Aorta (tissue), 5 donors: Measurements from ENCODE around the gene TMCO6. TPM values are rescaled to one million over a fixed set of nuclear protein-coding genes. Genes with fewer than 3 reads are reported as not detected.
A peak's percentile ranks its signal among the peaks of the same experiment; 100 is the strongest.

Experiments used
- ATAC-seq: fragments of 200-7000 bp; cut with Tn5 transposase; one replicate; pipeline ENCODE4 v1.9.1; 2022; ENCODE audit warnings: moderate library complexity; ENCODE audit not compliant: low FRiP score
- DNase-seq, 2 donors: peaks; one replicate each; pipeline ENCODE4 v3.0.0-alpha.2; 2020
- H3K27ac ChIP-seq, 2 donors: one replicate each; pipeline ENCODE4 v1.5.1; 2013; ENCODE audit warnings: low read length in 2 of 2, mild to moderate bottlenecking in 2 of 2, moderate library complexity in 2 of 2, control low read depth in 1 of 2, inconsistent platforms in 1 of 2, low read depth in 1 of 2
- H3K27me3 ChIP-seq, 2 donors: one replicate each; pipeline ENCODE4 v1.6.1; 2013; ENCODE audit warnings: control low read depth in 1 of 2, low read length in 1 of 2, mild to moderate bottlenecking in 1 of 2, moderate library complexity in 1 of 2; ENCODE audit not compliant: insufficient read depth in 2 of 2, control insufficient read depth in 1 of 2
- H3K36me3 ChIP-seq, 2 donors: one replicate each; pipeline ENCODE4 v1.6.1; 2013; ENCODE audit warnings: control low read depth in 1 of 2, low read length in 1 of 2, mild to moderate bottlenecking in 1 of 2; ENCODE audit not compliant: insufficient read depth in 2 of 2, control insufficient read depth in 1 of 2
- H3K4me1 ChIP-seq, 2 donors: one replicate each; pipeline ENCODE4 v1.6.1; 2013; ENCODE audit warnings: low read length in 2 of 2, control low read depth in 1 of 2, mild to moderate bottlenecking in 1 of 2, moderate library complexity in 1 of 2; ENCODE audit not compliant: insufficient read depth in 2 of 2, control insufficient read depth in 1 of 2
- H3K4me3 ChIP-seq, 2 donors: one replicate each; pipeline ENCODE4 v1.5.1; 2013; ENCODE audit warnings: low read length in 2 of 2, control low read depth in 1 of 2, mild to moderate bottlenecking in 1 of 2
- H3K9me3 ChIP-seq: one replicate; pipeline ENCODE4 v1.6.1; 2013; ENCODE audit warnings: mild to moderate bottlenecking, low read length; ENCODE audit not compliant: control insufficient read depth
- WGBS, 2 donors: extraction: QIAGEN DNeasy Blood & Tissue Kit; methylation state at CpG; one replicate each; pipeline ENCODE4 v1.1.7; 2013; 5-methylcytosine and 5-hydroxymethylcytosine counted together
- intact Hi-C, 2 donors: fragments of 100-400 bp; cut with DNase I; formaldehyde crosslinking; loops; one replicate each; pipeline versions ENCODE4 v1.14.2 to v1.15.0; 2022
- polyA plus RNA-seq, 2 donors: library from polyadenylated mRNA; stranded (reverse); fragments of 200-250 nt; gene quantifications; one replicate each; pipeline ENCODE4 v1.2.3, GENCODE V29; 2013
- total RNA-seq, 2 donors: library from RNA; stranded (reverse); fragmentation: NEBNext Ultra II Directional; extraction: Animal tissue kit (Norgen Biotek cat#: 25700); gene quantifications; one replicate each; pipeline ENCODE4 v1.2.1, GENCODE V29; 2021
- donor health status: healthy with polysubstance abuse.
- donor health status: Bipolar disorder and iron deficiency.
- donor health status: DM: no; HTN: no; CAD: no.
- donor health status: DM: no; HTN: no; CAD: no.
- donor health status: DM: yes; HTN: yes; CAD: no.

The TMCO6 gene
- total and polyA plus RNA-seq, 4 donors: 2.9 to 11.9 (median 9.0) TPM

DNA sequence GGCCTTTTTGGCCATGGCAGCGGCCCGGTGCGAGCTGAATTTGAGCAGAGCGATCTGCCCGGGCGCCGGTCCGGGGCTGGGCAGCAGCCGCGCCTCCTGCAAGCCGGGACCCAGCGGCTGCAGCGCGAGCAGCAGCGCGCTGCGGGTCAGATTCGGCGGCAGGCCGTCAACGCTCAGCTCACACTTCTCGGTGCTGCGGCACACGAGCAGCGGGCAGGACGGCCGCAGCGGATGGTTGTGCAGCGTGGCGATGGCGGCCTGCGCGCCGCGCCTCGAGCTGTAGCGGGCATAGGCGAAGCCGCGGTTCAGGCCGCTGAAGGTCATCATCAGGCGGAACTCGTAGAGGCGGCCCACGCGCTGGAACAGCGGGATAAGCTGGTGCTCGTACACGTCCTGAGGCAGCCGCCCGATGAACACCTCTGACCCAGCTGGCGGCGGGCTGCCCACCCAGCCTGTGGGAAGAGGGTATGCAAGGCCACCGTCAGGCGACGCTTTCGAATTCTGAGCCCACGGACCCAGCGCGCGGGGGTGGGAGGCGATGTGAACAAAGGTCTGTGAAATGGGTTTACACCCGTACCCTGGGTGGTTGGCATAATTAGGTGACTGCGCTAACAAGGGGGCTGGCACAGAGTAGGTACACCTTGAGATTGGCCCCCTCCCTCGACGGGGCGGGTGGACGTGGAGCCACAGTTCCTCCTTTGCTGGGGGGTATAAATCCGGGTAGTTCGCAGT, 33.4 kb downstream of the TMCO6 start:
- no peak overlapping the region for H3K4me3 ChIP-seq
- H3K27ac ChIP-seq: no peak overlapping the region
- peaks cover 0 to 19% of the 10 kb centered on the region in 2 donors for H3K36me3 ChIP-seq
- no peaks in the 10 kb centered on the region for H3K27me3 ChIP-seq
- intact Hi-C loops: no loop called here
- H3K4me1 ChIP-seq: no peaks in the 10 kb centered on the region
- ATAC-seq: no peak
- H3K9me3 ChIP-seq: no peaks in the 10 kb centered on the region
- peak in 1 of 2 donors; percentile 86 for DNase-seq
- 52 to 56% methylated on average over 70 of the region's 70 CpGs for WGBS, 2 donors

DNA sequence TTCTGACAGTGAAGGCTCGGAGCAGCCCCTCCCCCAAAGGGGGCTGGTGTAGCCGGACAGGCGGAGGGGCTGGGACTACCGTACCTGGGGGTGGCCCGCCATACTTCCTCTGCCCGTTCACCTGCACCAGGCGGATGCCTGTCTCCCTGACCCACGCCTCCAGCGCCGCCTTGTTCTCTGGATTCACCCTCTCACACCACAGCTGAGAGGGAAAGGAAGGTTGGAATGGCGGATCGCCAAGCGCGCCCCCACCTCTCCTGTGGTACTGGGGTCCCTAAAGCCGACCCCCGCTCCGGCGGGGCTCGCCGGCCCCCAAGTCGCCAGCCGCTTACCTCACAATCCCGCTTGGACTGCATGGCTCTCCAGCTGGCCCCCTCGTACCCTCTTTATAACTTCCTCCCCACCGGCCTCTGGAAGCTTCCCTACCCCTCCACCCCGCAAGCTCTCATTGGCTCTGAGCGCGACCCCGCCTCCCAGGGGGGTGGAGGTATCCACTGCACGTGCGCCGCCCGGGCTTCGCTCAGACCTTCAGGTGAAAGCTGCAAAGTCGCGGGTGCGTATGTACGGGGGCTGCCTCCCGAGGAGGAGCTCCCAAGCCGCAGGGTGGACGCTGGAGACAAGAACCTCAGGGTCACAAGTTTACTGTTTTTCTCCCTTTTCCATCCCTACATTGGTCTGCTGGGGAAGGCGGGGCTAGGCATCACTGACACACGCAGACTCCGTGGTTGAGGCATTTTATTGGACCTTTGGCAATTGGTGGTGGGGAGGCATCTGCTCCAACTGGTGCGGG, 34.1 kb downstream of the TMCO6 start, which contains the start of gene DND1:
Gene DND1 (minus strand): TSS at position 390 of the 790 bp plus-strand sequence. CDS start 34 bp downstream, at position 356.
- H3K4me3 ChIP-seq: no peak within 1 kb of the TSS
- WGBS, 2 donors: 81% methylated on average over 32 to 45 of the region's 45 CpGs
- no peaks in the 10 kb centered on the region for H3K4me1 ChIP-seq
- no peak for DNase-seq
- peaks cover 0 to 16% of the 10 kb centered on the region in 2 donors for H3K36me3 ChIP-seq
- H3K27me3 ChIP-seq: no peaks in the 10 kb centered on the region
- intact Hi-C loops: no loop called here
- no peak within 1 kb of the TSS for H3K27ac ChIP-seq
- no peaks in the 10 kb centered on the region for H3K9me3 ChIP-seq
- peak; percentile 4 for ATAC-seq

DNA sequence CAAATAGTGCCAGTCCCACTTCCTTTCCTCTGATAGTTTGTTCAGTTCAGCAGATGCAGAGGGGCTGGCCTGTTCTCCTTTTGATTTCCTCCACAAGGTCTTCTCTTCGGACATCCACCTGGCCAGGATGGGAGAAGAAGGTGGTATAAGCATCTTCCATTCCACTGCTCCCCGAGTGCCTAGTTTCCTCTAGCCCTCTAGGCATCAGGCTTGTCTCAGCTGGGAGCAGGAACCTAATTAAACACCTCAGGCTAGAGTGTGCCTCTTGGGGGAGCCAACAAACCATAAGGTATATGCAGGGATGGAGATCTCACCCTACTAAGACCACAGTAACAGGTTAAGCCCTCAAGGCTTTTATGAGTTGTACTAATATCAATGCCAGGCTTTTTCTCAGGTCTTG, 35.0 kb downstream of the TMCO6 start:
- no peaks in the 10 kb centered on the region for H3K9me3 ChIP-seq
- 87 to 88% methylated on average over 2 of the region's 2 CpGs for WGBS, 2 donors
- H3K4me1 ChIP-seq: no peaks in the 10 kb centered on the region
- DNase-seq: no peak
- H3K4me3 ChIP-seq: no peak overlapping the region
- intact Hi-C loops: no loop called here
- no peak overlapping the region for H3K27ac ChIP-seq
- peaks cover 0 to 13% of the 10 kb centered on the region in 2 donors for H3K36me3 ChIP-seq
- ATAC-seq: no peak
- no peaks in the 10 kb centered on the region for H3K27me3 ChIP-seq

DNA sequence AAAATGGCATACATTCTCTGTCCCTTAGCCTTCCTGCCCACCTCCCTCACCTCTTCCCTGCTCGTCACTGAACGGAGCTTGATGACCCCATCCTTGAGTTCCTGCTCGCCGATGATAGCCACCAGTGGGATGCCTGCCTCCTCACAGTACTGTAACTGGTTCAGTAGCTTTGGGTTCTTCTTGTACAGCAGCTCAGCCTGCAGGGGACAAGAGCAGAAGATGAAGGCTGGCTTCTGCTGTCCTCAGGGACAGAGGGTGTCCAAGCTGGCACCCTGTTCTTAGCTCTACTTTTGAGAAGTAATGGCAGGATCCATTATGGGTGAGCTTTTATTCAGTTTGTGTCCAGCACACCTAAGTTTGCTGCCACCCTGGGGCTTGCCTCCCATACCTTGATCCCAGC, 35.4 kb downstream of the TMCO6 start:
- Histone ChIP-seq H3K9me3 (no peaks in the 10 kb centered on the region), H3K27ac (no peak overlapping the region), H3K4me3 (no peak overlapping the region), H3K36me3 (peaks cover 0 to 12% of the 10 kb centered on the region in 2 donors), H3K27me3 (no peaks in the 10 kb centered on the region), H3K4me1 (no peaks in the 10 kb centered on the region)
- intact Hi-C loops: no loop called here
- DNase-seq (no peak), ATAC-seq (no peak)
- WGBS, 2 donors: 87 to 88% methylated on average over 4 of the region's 4 CpGs

DNA sequence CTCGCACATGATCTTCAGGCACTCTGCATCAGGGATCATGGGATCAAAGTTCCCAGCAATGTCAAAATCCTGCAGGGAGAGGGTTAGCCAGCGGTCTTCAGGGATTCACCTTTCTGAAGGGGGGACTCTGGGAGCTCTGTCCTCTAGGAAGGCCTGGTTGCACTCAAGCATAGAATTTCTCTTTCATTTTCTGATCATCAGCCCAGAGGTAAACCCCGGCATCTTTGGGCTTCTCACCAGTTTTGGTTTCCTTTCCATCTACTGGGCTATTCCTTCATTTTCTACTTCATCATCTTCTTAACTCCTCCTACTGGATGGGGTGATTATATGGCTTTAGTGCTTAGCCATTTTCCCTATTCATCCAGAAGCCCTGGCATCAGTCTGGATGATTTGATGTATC, 38.7 kb downstream of the TMCO6 start:
- ATAC-seq (no peak), DNase-seq (no peak)
- Histone ChIP-seq H3K4me1 (no peaks in the 10 kb centered on the region), H3K27ac (no peak overlapping the region), H3K36me3 (peaks cover 3 to 16% of the 10 kb centered on the region in 2 donors), H3K9me3 (no peaks in the 10 kb centered on the region), H3K4me3 (no peak overlapping the region), H3K27me3 (no peaks in the 10 kb centered on the region)
- intact Hi-C loops: no loop called here
- 96 to 99% methylated on average over 3 of the region's 3 CpGs for WGBS, 2 donors

DNA sequence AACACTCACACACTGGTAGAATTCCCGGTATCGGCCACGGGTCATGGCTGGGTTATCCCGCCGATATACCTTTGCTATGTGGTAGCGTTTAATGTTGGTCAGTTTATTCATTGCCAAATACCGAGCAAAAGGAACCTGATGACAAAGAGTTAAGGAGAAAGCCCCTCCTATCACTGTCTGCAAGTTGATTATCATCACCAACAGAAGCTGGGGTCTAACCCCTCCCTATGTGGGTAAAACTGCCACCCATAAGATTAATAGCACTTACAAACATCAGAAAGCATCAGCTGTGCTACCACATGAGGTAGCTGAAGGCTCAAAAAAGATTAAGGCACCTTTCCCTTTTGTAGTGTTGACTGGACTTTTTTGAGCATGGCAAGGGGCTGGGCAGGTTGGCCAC, 39.7 kb downstream of the TMCO6 start:
- H3K27ac ChIP-seq: no peak overlapping the region
- no peaks in the 10 kb centered on the region for H3K27me3 ChIP-seq
- DNase-seq: no peak
- peaks cover 3 to 16% of the 10 kb centered on the region in 2 donors for H3K36me3 ChIP-seq
- no peak overlapping the region for H3K4me3 ChIP-seq
- no peaks in the 10 kb centered on the region for H3K4me1 ChIP-seq
- intact Hi-C loops: no loop called here
- no peaks in the 10 kb centered on the region for H3K9me3 ChIP-seq
- 96 to 97% methylated on average over 7 of the region's 7 CpGs for WGBS, 2 donors
- no peak for ATAC-seq

DNA sequence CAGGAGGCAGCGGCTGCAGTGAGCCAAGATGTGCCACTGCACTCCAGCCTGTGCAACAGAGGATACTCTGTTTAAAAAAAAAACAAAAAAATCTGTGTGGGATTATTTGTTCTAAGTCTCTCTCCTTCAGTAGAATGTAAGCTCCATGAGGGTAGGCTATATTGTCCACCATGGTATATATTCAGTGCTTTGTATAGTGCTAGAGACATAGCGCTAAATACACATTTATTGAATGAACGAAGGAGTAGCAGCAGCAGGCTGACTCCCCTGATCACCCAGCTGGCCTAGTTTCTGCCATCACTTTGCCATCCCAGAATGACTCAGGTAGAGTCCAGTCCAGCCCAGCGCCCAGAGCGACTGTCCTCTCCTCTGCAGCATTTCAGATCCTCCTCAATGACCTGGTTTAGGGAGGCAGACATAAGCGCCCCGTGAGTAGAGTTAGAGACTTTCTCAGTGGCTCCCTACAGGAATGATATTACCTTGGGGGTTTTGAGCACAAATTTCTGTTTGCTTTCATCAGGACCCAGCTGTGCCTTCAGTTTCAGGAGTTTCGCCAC, 51.2 kb downstream of the TMCO6 start:
- peak overlapping the region; percentile 43 to 93 for H3K4me3 ChIP-seq
- no peak for DNase-seq
- intact Hi-C loops: loop anchor here in 1 of 2 donors (5.0 kb wide), 1 partner anchor 43 kb away; the partner anchor contains the start of genes IK and NDUFA2
- no peak for ATAC-seq
- 51 to 54% methylated on average over 8 of the region's 8 CpGs for WGBS, 2 donors
- no peaks in the 10 kb centered on the region for H3K27me3 ChIP-seq
- no peaks in the 10 kb centered on the region for H3K9me3 ChIP-seq
- H3K27ac ChIP-seq: peak overlapping the region in 1 of 2 donors; percentile 33
- H3K4me1 ChIP-seq: peaks cover 0 to 3% of the 10 kb centered on the region in 2 donors
- peaks cover 0 to 4% of the 10 kb centered on the region in 2 donors for H3K36me3 ChIP-seq

DNA sequence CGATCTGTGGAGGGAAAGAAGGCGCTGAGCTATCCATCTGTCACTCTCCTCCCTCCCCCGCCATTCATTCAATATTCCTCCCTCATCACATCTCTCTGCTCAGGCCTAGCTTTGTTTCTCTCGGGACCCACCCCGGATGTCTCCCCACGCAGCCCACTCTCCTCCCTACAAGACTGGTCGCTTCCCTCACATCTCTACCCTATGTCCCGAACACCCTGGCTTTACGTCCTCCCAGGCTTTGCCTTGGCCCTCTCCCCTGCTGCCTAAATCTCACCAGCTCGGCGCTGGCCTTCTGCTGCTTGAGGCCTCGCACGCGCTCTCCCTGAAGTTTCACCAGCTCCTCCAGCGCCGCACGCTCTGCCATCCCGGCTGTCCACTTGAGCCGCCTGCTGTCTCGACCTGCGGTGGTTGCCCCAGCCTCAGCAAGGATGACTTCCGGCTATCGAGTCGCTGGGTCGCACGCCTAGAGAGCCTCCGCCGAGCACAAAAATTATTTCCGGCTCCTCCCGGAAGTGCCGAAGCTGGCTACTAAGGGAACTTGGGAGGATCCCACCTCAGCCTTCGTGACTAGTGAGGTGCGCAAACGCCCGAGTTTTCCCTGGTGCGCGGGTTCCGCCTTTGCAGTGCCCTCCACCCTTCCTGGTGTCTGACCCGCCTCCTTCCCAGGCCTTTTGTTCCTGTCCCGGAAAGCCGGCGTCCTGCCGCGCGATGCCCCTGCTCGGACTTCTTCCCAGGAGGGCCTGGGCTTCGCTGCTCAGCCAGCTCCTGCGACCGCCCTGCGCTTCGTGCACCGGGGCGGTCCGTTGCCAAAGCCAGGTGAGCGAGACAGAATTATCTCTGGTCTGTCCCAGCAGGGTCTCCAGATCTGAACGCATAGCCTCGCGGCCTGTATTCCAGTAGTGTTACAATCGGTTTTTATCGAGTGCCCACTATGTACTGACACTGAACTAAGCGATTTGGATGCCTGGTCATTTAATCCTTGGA, 52.0 kb downstream of the TMCO6 start, which contains the start of the genes HARS1 and HARS2:
Gene HARS1 (minus strand): TSS at position 430 of the 984 bp plus-strand sequence. CDS start 66 bp downstream, at position 364.
Gene HARS2 (plus strand): TSS at position 515 of the 984 bp plus-strand sequence. CDS start 194 bp downstream, at position 709.
- 0% methylated on average over 58 to 61 of the region's 61 CpGs for WGBS, 2 donors
- H3K4me1 ChIP-seq: peaks cover 0 to 3% of the 10 kb centered on the region in 2 donors
- DNase-seq (peak; percentile 94 to 95), ATAC-seq (peak; percentile 97)
- H3K36me3 ChIP-seq: peaks cover 0 to 7% of the 10 kb centered on the region in 2 donors
- intact Hi-C loops: loop anchor here (1.0 to 5.0 kb wide), 3 partner anchors 8 to 44 kb away; partner anchors contain the start of genes IK (in 1 of the 2) and NDUFA2 (in 1 of the 2)
- H3K9me3 ChIP-seq: no peaks in the 10 kb centered on the region
- H3K27me3 ChIP-seq: no peaks in the 10 kb centered on the region
- peak within 1 kb of the TSS; percentile 59 to 93 for H3K4me3 ChIP-seq
- peak within 1 kb of the TSS in 1 of 2 donors; percentile 82 for H3K27ac ChIP-seq
